ENCODE results near the gene TBC1D5. TPM values are rescaled to one million over a fixed set of nuclear protein-coding genes. Genes with fewer than 3 reads are reported as not detected.
"Not testable (repeated sequence)": the region's sequence is repeated elsewhere in the genome, so short reads cannot be mapped to it uniquely, and the experiment has no call there.

Gene TBC1D5
- total and polyA plus RNA-seq, 7 donors: 7.2 to 82.3 (median 43.7) TPM

GRCh38 chr3:17738921-17739320, 3.5 kb downstream of the TBC1D5 start:
- no peak for TF ChIP-seq CTCF (IDR thresholded peaks at IDR 0.05)
- TF ChIP-seq EP300 (IDR thresholded peaks at IDR 0.05): no peak
- TF ChIP-seq POLR2AphosphoS5 (IDR thresholded peaks at IDR 0.05): no peak
- TF ChIP-seq POLR2A (IDR thresholded peaks at IDR 0.05): no peak
- H3K27me3 ChIP-seq: no peaks in the 10 kb centered on the region
- H3K4me1 ChIP-seq: peaks cover 0 to 37% (median 30%) of the 10 kb centered on the region in 4 donors
- DNase-seq: no peak
- no peaks in the 10 kb centered on the region for H3K9me3 ChIP-seq
- intact Hi-C loops (cut with DNase I): no loop called here
- H3K27ac ChIP-seq: no peak overlapping the region
- no peak overlapping the region for H3K4me3 ChIP-seq
- H3K36me3 ChIP-seq: no peaks in the 10 kb centered on the region
- 83 to 86% methylated on average over 2 of the region's 2 CpGs for WGBS, 2 donors

DNA sequence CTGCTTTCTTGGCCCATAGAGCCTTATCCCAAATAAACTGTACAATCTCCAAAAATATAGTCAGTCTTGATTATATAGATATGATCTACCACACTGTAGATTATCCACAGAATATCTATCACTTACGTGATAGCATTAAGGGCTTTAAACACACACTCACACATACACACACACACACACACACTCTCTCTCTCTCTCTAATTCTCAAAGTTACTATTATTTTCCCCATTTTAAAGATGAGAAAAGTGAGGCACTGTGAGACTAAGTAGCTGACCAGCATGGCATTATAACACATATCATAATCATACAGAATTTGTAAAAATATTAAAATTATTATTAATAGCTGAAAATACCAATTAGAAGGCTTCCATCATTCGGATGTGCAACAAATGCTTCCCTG, 4.2 kb downstream of the TBC1D5 start:
- H3K4me1 ChIP-seq: peaks cover 0 to 33% (median 27%) of the 10 kb centered on the region in 4 donors

GRCh38 chr3:17737591-17737990, 4.8 kb downstream of the TBC1D5 start:
- H3K4me3 ChIP-seq: no peak overlapping the region
- no peaks in the 10 kb centered on the region for H3K27me3 ChIP-seq
- H3K9me3 ChIP-seq: no peaks in the 10 kb centered on the region
- H3K4me1 ChIP-seq: peaks cover 0 to 31% (median 23%) of the 10 kb centered on the region in 4 donors
- intact Hi-C loops (cut with DNase I): no loop called here
- TF ChIP-seq CTCF (IDR thresholded peaks at IDR 0.05) (no peak), POLR2AphosphoS5 (IDR thresholded peaks at IDR 0.05) (no peak), EP300 (IDR thresholded peaks at IDR 0.05) (no peak), POLR2A (IDR thresholded peaks at IDR 0.05) (no peak)
- H3K36me3 ChIP-seq: no peaks in the 10 kb centered on the region
- no peak for DNase-seq
- H3K27ac ChIP-seq: no peak overlapping the region

More for the DNA sequence above, 4.2 kb downstream of the TBC1D5 start:
- 92 to 96% methylated on average over 2 of the region's 2 CpGs for WGBS, 2 donors
- no peak overlapping the region for H3K4me3 ChIP-seq
- H3K27ac ChIP-seq: no peak overlapping the region
- intact Hi-C loops (cut with DNase I): no loop called here
- no peaks in the 10 kb centered on the region for H3K27me3 ChIP-seq
- TF ChIP-seq EP300 (IDR thresholded peaks at IDR 0.05) (no peak), POLR2AphosphoS5 (IDR thresholded peaks at IDR 0.05) (no peak)
- DNase-seq: no peak
- H3K36me3 ChIP-seq: no peaks in the 10 kb centered on the region
- no peaks in the 10 kb centered on the region for H3K9me3 ChIP-seq

DNA sequence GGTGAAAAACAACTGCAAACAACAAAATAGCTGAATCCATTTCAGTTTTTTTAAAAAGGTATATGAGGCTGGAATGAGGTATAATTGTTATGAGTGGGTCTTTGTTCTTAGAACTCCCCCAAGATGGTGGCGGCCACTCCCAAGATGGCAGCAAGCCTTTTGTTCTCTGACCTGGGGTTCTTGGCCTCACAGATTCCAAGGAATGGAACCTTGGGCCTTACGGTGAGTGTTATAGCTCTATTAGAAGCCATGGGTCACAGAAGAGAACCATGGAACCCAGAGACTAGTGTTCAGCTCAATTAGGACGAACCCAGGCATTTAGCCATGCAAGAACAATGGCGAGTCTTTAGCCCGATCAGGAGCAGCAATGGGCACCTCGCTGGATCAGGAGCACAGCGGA, 7.1 kb downstream of the TBC1D5 start:
- DNase-seq; H3K27ac ChIP-seq; H3K27me3 ChIP-seq; H3K36me3 ChIP-seq; intact Hi-C loops (cut with DNase I); H3K9me3 ChIP-seq; H3K4me3 ChIP-seq: not testable (repeated sequence)
- peaks cover 0 to 20% (median 13%) of the 10 kb centered on the region in 4 donors for H3K4me1 ChIP-seq
- WGBS, 2 donors: 97 to 98% methylated on average over 7 of the region's 7 CpGs

GRCh38 chr3:17733768-17734167, 8.7 kb downstream of the TBC1D5 start:
- H3K4me1 ChIP-seq: peaks cover 0 to 4% (median 2%) of the 10 kb centered on the region in 4 donors
- intact Hi-C loops (cut with DNase I): no loop called here
- 93 to 95% methylated on average over 2 of the region's 2 CpGs for WGBS, 2 donors

More at GRCh38 chr3:17733768-17734167, 8.7 kb downstream of the TBC1D5 start:
- H3K9me3 ChIP-seq: no peaks in the 10 kb centered on the region
- H3K27me3 ChIP-seq: no peaks in the 10 kb centered on the region
- no peaks in the 10 kb centered on the region for H3K36me3 ChIP-seq
- no peak overlapping the region for H3K4me3 ChIP-seq
- H3K27ac ChIP-seq: no peak overlapping the region
- no peak for DNase-seq
- TF ChIP-seq POLR2AphosphoS5 (IDR thresholded peaks at IDR 0.05): no peak
- TF ChIP-seq CTCF (IDR thresholded peaks at IDR 0.05): no peak
- no peak for TF ChIP-seq POLR2A (IDR thresholded peaks at IDR 0.05)
- no peak for TF ChIP-seq EP300 (IDR thresholded peaks at IDR 0.05)

Measured in sigmoid colon (tissue), 7 donors.